GM18519 (cell line): ENCODE results near the gene THSD4.

Experiments
- ATAC-seq: cut with Tn5 transposase; IDR thresholded peaks from one replicate; pipeline ENCODE4 v1.9.1; 2021; ENCODE audit warnings: mild to moderate bottlenecking, moderate library complexity; ENCODE audit not compliant: unreplicated experiment, low FRiP score

Gene THSD4

GRCh38 chr15:71686221-71687050, 571.2 kb downstream of the THSD4 start:
- no peak for ATAC-seq

- ATAC-seq: no peak
Observed at GRCh38 chr15:71687902-71688508, 572.7 kb downstream of the THSD4 start.

- ATAC-seq: no peak
Observed at GRCh38 chr15:71688509-71689094, 573.3 kb downstream of the THSD4 start.

GRCh38 chr15:71691081-71691457, 575.8 kb downstream of the THSD4 start:
- ATAC-seq: no peak

- no peak for ATAC-seq
Observed at GRCh38 chr15:71691458-71692417, 576.5 kb downstream of the THSD4 start.

GRCh38 chr15:71697236-71697635, 582.0 kb downstream of the THSD4 start:
- no peak for ATAC-seq

GRCh38 chr15:71698030-71698429, 582.8 kb downstream of the THSD4 start:
- ATAC-seq: no peak

GRCh38 chr15:71698742-71699141, 583.5 kb downstream of the THSD4 start:
- no peak for ATAC-seq

GRCh38 chr15:71699977-71700376, 584.7 kb downstream of the THSD4 start:
- no peak for ATAC-seq

GRCh38 chr15:71701808-71702207, 586.5 kb downstream of the THSD4 start:
- no peak for ATAC-seq

- ATAC-seq: no peak
Observed at GRCh38 chr15:71702496-71702895, 587.2 kb downstream of the THSD4 start.

GRCh38 chr15:71705151-71705550, 589.9 kb downstream of the THSD4 start:
- no peak for ATAC-seq

GRCh38 chr15:71706461-71707229, 591.4 kb downstream of the THSD4 start:
- ATAC-seq: no peak

GRCh38 chr15:71707230-71708050, 592.2 kb downstream of the THSD4 start:
- ATAC-seq: no peak

- no peak for ATAC-seq
Observed at GRCh38 chr15:71708051-71708429, 592.8 kb downstream of the THSD4 start.

- no peak for ATAC-seq
Observed at GRCh38 chr15:71708741-71709140, 593.5 kb downstream of the THSD4 start.

GRCh38 chr15:71709808-71710418, 594.6 kb downstream of the THSD4 start:
- no peak for ATAC-seq

GRCh38 chr15:71712182-71712581, 596.9 kb downstream of the THSD4 start:
- ATAC-seq: no peak
